HCT116 (cell line): ENCODE measurements around the gene VPS11.

Experiments
- CEBPB ChIP-seq: IDR thresholded peaks from 2 replicates; pipeline ENCODE4 v1.6.1; 2012; ENCODE audit warnings: low read depth
- EZH2 ChIP-seq: fragments of 200-600 bp; sonication (generic); IDR thresholded peaks from 2 replicates; pipeline ENCODE4 v1.6.1; 2017; ENCODE audit warnings: antibody characterized with exemption, mixed run types
- TF ChIP-seq, protein P1 (sequence below), 3 experiments: fragments of 200-600 bp in 1 of 3; sonication (generic) in 1 of 3; IDR thresholded peaks in 2 of 3; conservative IDR thresholded peaks in 1 of 3; 2 replicates each; pipeline ENCODE4 v1.5.1; 2012 to 2017; ENCODE audit warnings: low read depth in 2 of 3, low read length in 2 of 3, antibody characterized with exemption in 1 of 3, borderline replicate concordance in 1 of 3, control low read depth in 1 of 3, mild to moderate bottlenecking in 1 of 3, mixed read lengths in 1 of 3, mixed run types in 1 of 3, moderate library complexity in 1 of 3; ENCODE audit not compliant: insufficient read depth in 1 of 3

DNA sequence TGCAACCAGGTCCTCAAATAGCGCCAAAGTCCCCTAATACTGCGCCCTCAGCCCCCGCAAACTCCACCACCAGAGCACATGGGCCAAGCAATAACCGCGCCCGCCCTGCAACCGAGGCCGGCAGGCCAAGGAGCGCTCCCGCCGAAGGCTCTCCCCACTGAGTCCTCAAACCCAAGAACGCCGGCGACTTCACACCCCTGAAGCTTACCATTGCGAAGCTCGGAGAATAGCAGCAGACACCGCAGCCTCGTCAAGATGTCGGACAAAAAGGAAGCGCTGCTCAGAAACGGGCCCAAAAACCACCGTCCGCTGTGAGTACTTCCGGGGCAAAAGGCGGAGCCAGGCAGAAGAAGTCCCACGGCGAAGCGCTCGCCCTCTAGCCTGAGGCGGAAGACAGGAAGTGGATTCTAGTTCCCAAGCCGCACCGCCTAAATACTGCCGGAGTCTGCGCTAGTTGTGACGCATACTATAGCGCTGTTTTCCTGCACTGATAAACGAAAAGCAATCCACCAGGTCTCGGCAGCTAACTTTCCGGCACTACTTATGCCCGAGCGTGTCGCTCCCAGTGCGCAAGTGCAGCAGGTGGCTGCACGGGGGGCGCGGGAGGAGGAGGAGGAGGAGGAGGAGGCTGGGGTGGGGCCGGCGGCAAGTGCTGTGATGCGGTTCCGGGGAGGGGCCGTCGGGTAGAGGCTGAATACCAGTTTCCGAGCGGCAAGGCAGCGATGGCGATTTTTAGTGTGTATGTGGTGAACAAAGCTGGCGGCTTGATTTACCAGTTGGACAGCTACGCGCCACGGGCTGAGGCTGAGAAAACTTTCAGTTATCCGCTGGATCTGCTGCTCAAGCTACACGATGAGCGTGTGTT, 49.3 kb upstream of the VPS11 start, which contains the start of the genes RPS25 and TRAPPC4:
- TF ChIP-seq EZH2 (no peak), CEBPB (no peak)
- TF ChIP-seq, protein P1, sequence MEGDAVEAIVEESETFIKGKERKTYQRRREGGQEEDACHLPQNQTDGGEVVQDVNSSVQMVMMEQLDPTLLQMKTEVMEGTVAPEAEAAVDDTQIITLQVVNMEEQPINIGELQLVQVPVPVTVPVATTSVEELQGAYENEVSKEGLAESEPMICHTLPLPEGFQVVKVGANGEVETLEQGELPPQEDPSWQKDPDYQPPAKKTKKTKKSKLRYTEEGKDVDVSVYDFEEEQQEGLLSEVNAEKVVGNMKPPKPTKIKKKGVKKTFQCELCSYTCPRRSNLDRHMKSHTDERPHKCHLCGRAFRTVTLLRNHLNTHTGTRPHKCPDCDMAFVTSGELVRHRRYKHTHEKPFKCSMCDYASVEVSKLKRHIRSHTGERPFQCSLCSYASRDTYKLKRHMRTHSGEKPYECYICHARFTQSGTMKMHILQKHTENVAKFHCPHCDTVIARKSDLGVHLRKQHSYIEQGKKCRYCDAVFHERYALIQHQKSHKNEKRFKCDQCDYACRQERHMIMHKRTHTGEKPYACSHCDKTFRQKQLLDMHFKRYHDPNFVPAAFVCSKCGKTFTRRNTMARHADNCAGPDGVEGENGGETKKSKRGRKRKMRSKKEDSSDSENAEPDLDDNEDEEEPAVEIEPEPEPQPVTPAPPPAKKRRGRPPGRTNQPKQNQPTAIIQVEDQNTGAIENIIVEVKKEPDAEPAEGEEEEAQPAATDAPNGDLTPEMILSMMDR (IDR thresholded peaks at IDR 0.05 in 2 of 3, conservative IDR thresholded peaks at IDR 0.05 in 1 of 3; ENCODE audit: borderline replicate concordance in 1 of 3, insufficient read depth in 1 of 3, low read depth in 2 of 3, low read length in 2 of 3): no peak
